ENCODE measurements around the gene MRPL14.

The MRPL14 gene

GRCh38 chr6:44122801-44123200, 4.5 kb downstream of the MRPL14 start:
- Histone ChIP-seq H3K9me3 (ENCODE audit: control insufficient read depth, insufficient read depth, low read depth, low read length) (no peaks in the 10 kb centered on the region), H3K4me1 (ENCODE audit: control insufficient read depth, insufficient read depth, low read length) (peaks cover 47% of the 10 kb centered on the region), H3K27me3 (ENCODE audit: control insufficient read depth, insufficient read depth, low read length) (no peaks in the 10 kb centered on the region), H3K9ac (ENCODE audit: low read length) (no peak overlapping the region), H3K4me3 (ENCODE audit: low read depth, low read length) (no peak overlapping the region), H3K27ac (ENCODE audit: low read depth, low read length) (no peak overlapping the region), H3K36me3 (ENCODE audit: control insufficient read depth, insufficient read depth, low read length) (peaks cover 3% of the 10 kb centered on the region; the same call in 1 of the 2 replicates)

- H3K27me3 ChIP-seq (ENCODE audit: control insufficient read depth, insufficient read depth, low read length): no peaks in the 10 kb centered on the region
- peaks cover 47% of the 10 kb centered on the region for H3K4me1 ChIP-seq (ENCODE audit: control insufficient read depth, insufficient read depth, low read length)
- no peak overlapping the region for H3K27ac ChIP-seq (ENCODE audit: low read depth, low read length)
- no peak overlapping the region for H3K9ac ChIP-seq (ENCODE audit: low read length)
- no peaks in the 10 kb centered on the region for H3K9me3 ChIP-seq (ENCODE audit: control insufficient read depth, insufficient read depth, low read depth, low read length)
- no peak overlapping the region for H3K4me3 ChIP-seq (ENCODE audit: low read depth, low read length)
- peaks cover 7% of the 10 kb centered on the region for H3K36me3 ChIP-seq (ENCODE audit: control insufficient read depth, insufficient read depth, low read length)
These were observed 6.4 kb downstream of the MRPL14 start for GRCh38 chr6:44120692-44121443.

GRCh38 chr6:44119704-44120262, 7.5 kb downstream of the MRPL14 start:
- Histone ChIP-seq H3K36me3 (ENCODE audit: control insufficient read depth, insufficient read depth, low read length) (peaks cover 18% of the 10 kb centered on the region), H3K4me3 (ENCODE audit: low read depth, low read length) (no peak overlapping the region), H3K9ac (ENCODE audit: low read length) (no peak overlapping the region), H3K27me3 (ENCODE audit: control insufficient read depth, insufficient read depth, low read length) (no peaks in the 10 kb centered on the region), H3K9me3 (ENCODE audit: control insufficient read depth, insufficient read depth, low read depth, low read length) (no peaks in the 10 kb centered on the region), H3K27ac (ENCODE audit: low read depth, low read length) (no peak overlapping the region), H3K4me1 (ENCODE audit: control insufficient read depth, insufficient read depth, low read length) (peaks cover 41% of the 10 kb centered on the region)

DNA sequence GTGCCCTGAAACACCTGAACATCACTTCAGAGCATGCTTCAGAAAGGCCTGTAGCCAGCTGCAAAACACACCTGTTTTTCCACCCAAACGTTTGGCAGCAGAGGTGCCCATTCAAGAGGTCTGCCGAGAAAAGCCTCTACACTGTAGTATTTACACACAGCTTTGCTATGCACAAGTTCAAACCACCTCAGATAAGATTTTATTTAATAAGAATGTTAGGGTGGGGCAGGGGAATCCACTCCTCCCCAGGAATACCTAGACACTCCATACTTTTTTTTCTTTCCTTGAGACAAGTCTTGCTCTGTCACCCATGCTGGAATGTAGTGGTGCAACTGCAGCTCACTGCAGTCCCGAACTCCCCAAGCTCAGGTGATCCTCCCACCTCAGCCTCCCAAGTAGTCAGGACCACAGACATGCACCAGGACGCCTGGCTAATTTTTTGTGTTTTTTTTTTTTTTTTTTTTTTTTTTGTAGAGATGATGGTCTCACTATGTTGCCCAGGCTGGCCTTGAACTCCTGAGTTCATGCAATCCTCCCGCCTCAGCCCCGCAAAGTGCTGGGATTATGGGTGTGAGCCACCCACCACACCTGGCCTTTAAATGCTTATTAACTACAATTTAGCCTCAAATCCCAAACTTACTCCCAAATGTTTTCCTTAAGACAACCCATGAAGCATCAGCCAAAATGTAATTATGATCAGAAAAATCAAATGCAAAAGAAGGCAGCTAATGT, 9.7 kb downstream of the MRPL14 start:
- H3K36me3 ChIP-seq (ENCODE audit: control insufficient read depth, insufficient read depth, low read length): peaks cover 37% of the 10 kb centered on the region
- H3K4me1 ChIP-seq (ENCODE audit: control insufficient read depth, insufficient read depth, low read length): peaks cover 25% of the 10 kb centered on the region
- no peak overlapping the region for H3K4me3 ChIP-seq (ENCODE audit: low read depth, low read length)
- H3K9me3 ChIP-seq (ENCODE audit: control insufficient read depth, insufficient read depth, low read depth, low read length): no peaks in the 10 kb centered on the region
- H3K27me3 ChIP-seq (ENCODE audit: control insufficient read depth, insufficient read depth, low read length): no peaks in the 10 kb centered on the region
- H3K27ac ChIP-seq (ENCODE audit: low read depth, low read length): no peak overlapping the region
- H3K9ac ChIP-seq (ENCODE audit: low read length): no peak overlapping the region

GRCh38 chr6:44116641-44117382, 10.4 kb downstream of the MRPL14 start:
- Histone ChIP-seq H3K4me3 (ENCODE audit: low read depth, low read length) (no peak overlapping the region), H3K27ac (ENCODE audit: low read depth, low read length) (no peak overlapping the region), H3K27me3 (ENCODE audit: control insufficient read depth, insufficient read depth, low read length) (no peaks in the 10 kb centered on the region), H3K9ac (ENCODE audit: low read length) (no peak overlapping the region), H3K4me1 (ENCODE audit: control insufficient read depth, insufficient read depth, low read length) (peaks cover 20% of the 10 kb centered on the region), H3K36me3 (ENCODE audit: control insufficient read depth, insufficient read depth, low read length) (peaks cover 45% of the 10 kb centered on the region), H3K9me3 (ENCODE audit: control insufficient read depth, insufficient read depth, low read depth, low read length) (no peaks in the 10 kb centered on the region)

DNA sequence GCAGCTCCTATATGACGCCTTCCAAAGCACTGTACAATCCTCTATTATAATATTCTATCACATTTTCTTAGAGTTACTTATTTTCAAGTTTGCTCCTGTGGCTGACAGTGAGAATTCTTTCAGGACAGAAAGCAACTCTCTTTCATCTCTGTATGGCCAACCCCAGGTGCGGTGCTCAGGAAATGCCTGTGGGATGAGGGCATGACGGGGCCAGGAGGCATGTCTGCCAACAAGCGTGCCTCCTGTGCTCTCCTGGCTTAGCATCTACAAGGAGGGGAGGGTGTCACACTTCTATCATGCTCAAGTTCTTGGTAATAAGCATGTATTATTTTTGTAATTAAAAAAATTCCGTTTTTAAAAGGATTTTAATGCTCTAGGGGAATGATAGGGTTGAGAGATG, 11.4 kb downstream of the MRPL14 start:
- Histone ChIP-seq H3K4me3 (ENCODE audit: low read depth, low read length) (no peak overlapping the region), H3K27me3 (ENCODE audit: control insufficient read depth, insufficient read depth, low read length) (no peaks in the 10 kb centered on the region), H3K27ac (ENCODE audit: low read depth, low read length) (no peak overlapping the region), H3K36me3 (ENCODE audit: control insufficient read depth, insufficient read depth, low read length) (peaks cover 54% of the 10 kb centered on the region), H3K4me1 (ENCODE audit: control insufficient read depth, insufficient read depth, low read length) (peaks cover 12% of the 10 kb centered on the region), H3K9ac (ENCODE audit: low read length) (no peak overlapping the region), H3K9me3 (ENCODE audit: control insufficient read depth, insufficient read depth, low read depth, low read length) (no peaks in the 10 kb centered on the region)

GRCh38 chr6:44113414-44113813, 13.8 kb downstream of the MRPL14 start:
- Histone ChIP-seq H3K4me1 (ENCODE audit: control insufficient read depth, insufficient read depth, low read length) (peaks cover 6% of the 10 kb centered on the region; the same call in 1 of the 2 replicates), H3K36me3 (ENCODE audit: control insufficient read depth, insufficient read depth, low read length) (peaks cover 79% of the 10 kb centered on the region), H3K27ac (ENCODE audit: low read depth, low read length) (no peak overlapping the region)

GRCh38 chr6:44111434-44112417, 15.5 kb downstream of the MRPL14 start:
- no peaks in the 10 kb centered on the region for H3K4me1 ChIP-seq (ENCODE audit: control insufficient read depth, insufficient read depth, low read length)
- H3K9me3 ChIP-seq (ENCODE audit: control insufficient read depth, insufficient read depth, low read depth, low read length): no peaks in the 10 kb centered on the region
- H3K4me3 ChIP-seq (ENCODE audit: low read depth, low read length): no peak overlapping the region
- peak overlapping the region; percentile 30; the same call in 1 of the 2 replicates for H3K27ac ChIP-seq (ENCODE audit: low read depth, low read length)
- H3K36me3 ChIP-seq (ENCODE audit: control insufficient read depth, insufficient read depth, low read length): peaks cover 89% of the 10 kb centered on the region
- H3K27me3 ChIP-seq (ENCODE audit: control insufficient read depth, insufficient read depth, low read length): no peaks in the 10 kb centered on the region
- H3K9ac ChIP-seq (ENCODE audit: low read length): no peak overlapping the region

More at GRCh38 chr6:44113414-44113813, 13.8 kb downstream of the MRPL14 start:
- Histone ChIP-seq H3K9me3 (ENCODE audit: control insufficient read depth, insufficient read depth, low read depth, low read length) (no peaks in the 10 kb centered on the region), H3K27me3 (ENCODE audit: control insufficient read depth, insufficient read depth, low read length) (no peaks in the 10 kb centered on the region), H3K4me3 (ENCODE audit: low read depth, low read length) (no peak overlapping the region), H3K9ac (ENCODE audit: low read length) (no peak overlapping the region)

DNA sequence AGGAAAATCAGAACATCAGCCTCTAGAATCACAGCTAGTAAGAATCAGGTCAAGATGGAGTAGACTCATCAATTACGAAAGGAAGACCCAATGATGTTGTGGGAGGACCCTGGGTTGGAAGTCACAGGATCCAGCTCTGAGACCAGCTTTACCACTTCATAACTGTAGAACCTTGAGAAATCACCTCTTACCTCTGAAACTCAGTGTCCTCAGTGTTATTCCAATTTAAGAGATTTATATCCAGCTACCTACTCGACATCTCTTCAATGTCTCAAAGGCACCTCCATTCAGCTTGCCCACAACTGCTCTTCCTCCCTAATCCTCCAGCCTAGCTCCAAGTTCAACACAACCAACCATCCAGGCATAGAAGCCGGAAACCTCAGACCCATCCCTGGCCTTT, 16.3 kb downstream of the MRPL14 start:
- peaks cover 94% of the 10 kb centered on the region for H3K36me3 ChIP-seq (ENCODE audit: control insufficient read depth, insufficient read depth, low read length)
- H3K4me3 ChIP-seq (ENCODE audit: low read depth, low read length): no peak overlapping the region
- H3K4me1 ChIP-seq (ENCODE audit: control insufficient read depth, insufficient read depth, low read length): no peaks in the 10 kb centered on the region
- no peaks in the 10 kb centered on the region for H3K27me3 ChIP-seq (ENCODE audit: control insufficient read depth, insufficient read depth, low read length)
- no peaks in the 10 kb centered on the region for H3K9me3 ChIP-seq (ENCODE audit: control insufficient read depth, insufficient read depth, low read depth, low read length)
- H3K27ac ChIP-seq (ENCODE audit: low read depth, low read length): no peak overlapping the region
- H3K9ac ChIP-seq (ENCODE audit: low read length): no peak overlapping the region

Measured in HUES6 (cell line).